ENCODE data around the gene UNC93B1.
"Not testable (repeated sequence)": the region's sequence is repeated elsewhere in the genome, so short reads cannot be mapped to it uniquely, and the experiment has no call there.

The UNC93B1 gene

DNA sequence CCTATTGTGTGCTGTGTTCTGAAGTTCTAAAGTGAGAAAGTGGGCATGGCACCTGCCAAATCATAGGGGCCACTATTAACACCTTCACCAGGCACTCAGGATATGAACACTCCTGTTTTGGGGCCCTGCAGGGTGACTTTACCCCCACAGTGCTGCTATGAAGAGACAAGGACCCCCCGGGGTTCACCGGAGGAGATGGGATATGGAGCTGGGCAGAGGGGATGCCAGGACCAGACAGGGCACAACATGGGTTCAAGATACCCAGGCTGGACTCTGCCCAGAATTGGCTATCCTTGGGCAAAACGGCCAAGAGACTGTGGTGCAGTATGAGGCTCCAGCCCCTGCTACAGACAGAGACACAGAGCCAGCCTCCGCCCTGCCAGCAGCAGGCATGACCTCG is 9.5 kb downstream of the UNC93B1 start:
- DNase-seq (ENCODE audit: low spot score): not testable (repeated sequence)

DNA sequence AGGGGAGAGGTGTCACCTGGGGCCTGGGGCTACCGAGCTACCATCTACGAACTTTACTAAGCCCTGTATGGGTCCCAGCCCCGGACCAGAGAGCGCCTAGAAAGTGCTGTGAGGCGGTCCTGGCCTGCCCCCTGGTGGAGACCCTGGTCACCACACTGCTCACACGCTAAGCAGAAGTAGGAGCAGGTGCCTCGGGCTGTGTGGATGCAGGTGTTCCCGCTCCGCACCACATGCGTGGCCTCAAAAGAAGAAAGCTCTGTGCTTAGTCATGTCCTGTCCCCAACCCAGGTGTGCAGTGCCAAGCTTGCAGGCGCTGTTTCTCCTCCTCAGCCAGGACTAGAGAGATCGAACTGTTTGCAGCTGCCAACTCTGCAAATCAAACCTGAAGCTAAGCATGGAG is 10.1 kb downstream of the UNC93B1 start:
- DNase-seq (ENCODE audit: low spot score): peak; percentile 13

DNA sequence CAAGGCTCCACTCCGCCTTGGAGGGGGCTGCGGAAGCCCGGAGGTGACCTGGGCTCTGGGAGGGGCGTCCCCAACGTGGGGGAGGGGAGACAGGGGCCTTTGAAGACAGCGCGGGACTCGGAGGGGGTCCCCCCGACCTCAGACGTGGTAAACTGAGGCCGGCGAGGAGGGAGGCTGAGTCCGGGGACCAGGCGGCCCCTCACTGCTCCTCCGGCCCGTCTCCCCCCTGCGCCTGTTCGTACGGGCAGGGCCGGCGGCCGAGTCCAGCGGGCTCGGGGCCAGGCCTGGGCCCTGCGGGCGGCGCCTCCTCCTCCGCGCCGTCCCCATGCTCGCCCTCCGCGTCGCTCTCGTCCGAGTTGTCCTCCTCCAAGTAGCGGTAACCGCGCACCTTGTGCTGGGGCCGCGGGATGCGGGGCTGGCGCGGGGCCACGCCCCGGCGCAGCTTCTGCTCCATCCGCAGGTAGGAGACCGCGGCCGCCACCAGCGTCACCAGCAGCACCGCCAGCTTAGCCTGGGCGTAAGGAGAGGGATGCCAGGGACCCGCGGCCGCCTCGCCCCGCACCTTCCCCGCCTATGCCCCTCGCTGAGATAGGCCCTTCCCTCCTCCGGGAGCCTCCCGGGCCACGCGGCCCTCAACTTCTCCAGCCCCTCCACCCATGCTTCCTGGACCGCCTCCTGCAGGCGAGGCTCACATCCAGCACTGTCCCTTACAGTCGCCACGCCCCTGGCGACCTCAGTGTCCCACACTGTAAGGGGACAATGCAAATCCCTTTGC is 12.4 kb downstream of the UNC93B1 start:
- not testable (repeated sequence) for DNase-seq (ENCODE audit: low spot score)

DNA sequence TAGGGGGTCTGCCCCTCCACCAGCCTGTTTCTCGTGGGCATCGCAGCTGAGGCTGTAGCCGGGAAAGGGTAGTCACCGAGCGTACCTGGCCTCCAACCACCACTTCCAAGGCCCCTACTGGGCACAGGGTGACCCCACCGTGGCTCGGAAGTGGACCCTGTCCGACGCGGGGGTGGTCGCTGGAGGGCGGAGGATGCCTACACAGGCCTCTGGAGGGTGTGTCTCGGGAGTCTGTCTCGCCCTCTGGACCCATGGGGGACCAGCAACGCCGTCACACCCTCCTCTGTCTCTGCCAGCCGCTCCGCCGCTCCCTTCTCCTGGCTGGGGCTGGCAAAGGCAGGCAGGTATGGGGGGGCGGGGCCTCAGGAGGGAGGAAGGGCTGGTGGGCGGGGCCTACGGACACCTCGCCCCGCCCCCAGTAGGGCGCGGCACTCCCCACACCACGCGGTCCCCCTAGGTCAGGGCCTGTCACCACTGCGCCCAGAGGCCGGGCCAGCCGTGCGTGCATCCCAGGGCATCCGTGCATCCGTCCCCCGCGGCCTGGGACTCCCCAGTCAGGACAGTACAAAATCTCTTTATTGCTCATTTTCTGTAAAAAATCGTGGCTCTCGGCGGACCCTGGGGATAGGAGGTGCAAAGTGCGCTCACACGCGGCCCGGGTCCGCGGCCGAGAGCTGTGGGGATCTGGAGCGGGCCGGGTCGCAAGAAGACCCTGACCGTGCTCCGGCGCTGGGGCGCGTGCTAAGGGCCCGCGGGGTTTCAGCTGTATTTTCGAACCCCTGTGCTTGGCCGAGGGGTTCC is 13.2 kb downstream of the UNC93B1 start:
- not testable (repeated sequence) for DNase-seq (ENCODE audit: low spot score)

DNA sequence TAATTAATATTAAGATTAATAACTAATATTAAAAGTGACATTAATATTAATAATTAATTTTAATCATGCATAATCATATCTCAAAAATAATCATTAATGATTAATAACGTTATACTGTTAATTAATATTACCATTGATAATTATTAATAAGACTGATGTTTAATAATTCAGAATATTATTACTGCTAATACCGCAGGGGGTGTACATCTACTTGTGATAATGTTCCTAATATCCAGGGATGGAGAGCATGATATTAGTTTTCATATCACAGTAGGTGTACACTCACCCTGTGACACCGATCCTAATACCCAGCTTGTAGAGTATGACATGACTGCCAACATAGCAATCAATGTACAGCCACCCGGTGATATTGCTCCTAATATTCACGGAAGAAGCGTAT is 18.6 kb downstream of the UNC93B1 start:
- DNase-seq (ENCODE audit: low spot score): not testable (repeated sequence)

DNA sequence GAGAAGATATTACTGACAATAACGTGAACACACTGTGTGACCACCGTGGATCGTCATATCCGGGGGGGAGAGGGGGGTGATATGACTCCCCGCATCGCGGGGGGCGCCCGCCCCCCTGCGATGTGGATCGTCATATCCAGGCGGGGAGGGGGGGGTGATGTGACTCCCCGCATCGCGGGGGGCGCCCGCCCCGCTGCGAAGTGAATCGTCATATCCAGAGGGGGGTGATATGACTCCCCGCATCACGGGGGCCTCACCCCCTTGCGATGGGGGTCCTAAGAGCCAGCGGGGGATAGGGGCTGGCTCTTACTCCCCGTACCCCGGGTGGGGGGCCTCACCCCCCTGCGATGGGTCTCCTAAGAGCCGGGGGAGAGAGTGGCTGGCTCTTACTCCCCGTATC is 19.9 kb downstream of the UNC93B1 start:
- no peak for DNase-seq (ENCODE audit: low spot score)

DNA sequence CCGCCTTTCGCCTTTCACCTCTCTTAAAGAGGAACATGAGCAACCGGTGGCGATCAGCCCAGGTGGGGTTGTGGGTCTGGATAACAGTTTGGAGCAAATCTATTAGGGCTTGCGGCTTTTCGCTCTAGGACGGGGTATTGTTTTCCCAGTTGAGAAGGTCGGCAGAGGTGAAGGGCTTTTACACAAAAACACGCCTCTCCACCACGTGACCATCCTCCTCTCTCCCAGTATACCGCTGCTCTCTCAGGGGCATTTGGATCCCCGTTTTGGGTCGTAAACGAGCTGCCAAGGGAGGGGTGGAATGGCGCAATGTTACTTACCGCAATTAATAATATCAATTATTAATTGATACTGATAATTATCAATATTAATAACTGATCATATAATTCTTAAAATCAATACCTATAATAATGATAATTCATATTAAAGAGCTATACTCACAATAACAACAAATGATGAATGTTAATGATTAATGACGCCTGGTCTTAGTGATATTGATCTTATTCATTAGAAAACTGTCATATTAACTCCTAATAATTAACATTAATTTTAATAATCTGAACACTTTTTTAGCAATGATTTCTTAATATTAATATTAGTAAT is 21.5 kb downstream of the UNC93B1 start:
- DNase-seq (ENCODE audit: low spot score): not testable (repeated sequence)

DNA sequence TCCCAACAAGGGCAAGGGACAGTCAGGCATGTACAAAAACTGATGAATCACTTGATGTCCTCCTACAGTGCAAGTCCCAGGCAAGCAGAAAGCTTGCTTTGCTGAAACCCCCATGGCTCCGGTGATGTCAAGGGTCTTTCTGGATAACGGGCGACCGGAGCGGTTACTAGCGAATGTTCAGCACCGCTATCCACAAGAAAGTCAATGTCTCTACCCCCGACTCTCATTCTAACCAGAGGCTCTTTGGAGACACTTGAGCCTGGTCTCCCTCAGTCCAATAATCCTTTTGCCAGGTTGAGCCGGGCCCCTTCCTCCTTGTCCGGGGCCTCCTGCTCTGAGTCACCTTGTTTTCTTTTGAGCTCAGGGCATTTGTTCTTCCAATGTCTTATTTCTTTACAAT is 22.7 kb downstream of the UNC93B1 start:
- not testable (repeated sequence) for DNase-seq (ENCODE audit: low spot score)

DNA sequence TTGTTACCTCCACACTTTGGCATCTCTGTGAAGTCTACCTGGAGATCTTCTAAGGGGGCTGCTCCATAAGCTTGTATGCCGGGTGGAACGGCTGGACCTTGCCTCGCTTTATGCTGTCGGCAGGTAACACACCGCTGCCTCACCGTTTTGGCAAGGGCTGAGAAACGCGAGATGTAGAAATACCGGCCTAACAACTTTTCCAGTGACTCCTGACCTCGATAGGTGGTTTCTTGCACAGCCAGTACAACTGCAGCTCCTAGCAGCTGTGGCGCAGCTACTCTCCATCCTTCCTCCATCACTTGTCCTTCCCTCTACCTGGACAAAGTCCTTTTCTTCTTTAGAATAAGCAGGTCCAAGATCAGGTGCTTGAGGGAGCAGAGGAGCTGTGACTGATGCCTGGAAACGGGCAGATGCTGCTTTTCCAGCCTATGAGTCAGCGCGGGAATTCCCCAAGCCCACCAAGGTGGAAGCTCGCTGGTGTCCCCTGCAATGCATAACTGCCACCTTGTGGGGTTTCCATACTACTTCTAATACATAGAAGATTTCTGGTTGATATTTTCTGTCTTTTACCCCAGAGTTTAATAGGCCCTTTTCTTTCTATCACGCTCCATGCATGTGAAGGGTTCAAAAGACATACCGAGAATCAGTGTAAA is 25.0 kb downstream of the UNC93B1 start:
- not testable (repeated sequence) for DNase-seq (ENCODE audit: low spot score)

DNA sequence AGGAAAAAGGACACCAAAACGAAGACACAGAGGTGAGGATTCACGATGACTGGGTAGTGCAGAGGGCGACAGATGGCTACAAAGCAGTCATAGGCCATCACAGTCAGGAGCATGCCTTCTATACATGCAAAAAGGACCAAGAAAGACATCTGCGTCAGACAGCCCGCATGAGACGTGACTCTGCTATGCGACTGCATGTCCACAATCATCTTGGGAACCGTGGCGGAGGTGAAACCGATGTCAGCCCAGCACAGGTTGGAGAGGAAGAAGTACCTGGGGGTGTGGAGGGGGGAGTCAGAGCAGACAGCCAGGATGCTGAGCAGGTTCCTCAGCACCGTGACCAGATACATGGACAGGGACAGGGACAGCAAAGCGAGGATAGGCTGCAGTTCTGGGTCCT is 29.2 kb downstream of the UNC93B1 start:
- DNase-seq (ENCODE audit: low spot score): not testable (repeated sequence)

DNA sequence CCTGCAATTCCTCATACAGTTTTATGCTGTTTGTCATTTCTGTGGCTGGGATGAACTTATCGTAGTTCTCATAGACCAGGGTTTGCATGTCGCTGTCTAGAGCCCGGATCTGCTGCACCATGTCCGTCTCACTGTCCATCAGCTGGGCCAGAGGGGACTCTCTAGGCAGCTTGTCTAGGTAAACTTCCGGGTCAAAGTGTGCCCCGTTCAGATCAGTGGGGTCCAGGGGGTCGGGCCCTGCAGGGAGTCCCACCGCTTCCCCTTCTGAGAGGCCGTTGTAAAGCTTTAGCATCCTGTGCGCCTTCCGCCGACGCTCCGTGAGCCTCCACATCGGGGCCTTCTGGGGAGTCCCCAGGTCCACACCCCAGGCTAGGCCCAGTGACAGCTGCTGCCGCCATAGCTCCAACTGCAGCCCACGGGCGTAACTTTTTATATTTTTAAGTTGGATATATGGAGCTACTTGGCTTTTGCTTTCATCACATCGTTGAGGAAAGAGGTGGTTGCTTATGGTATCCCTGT is 38.0 kb downstream of the UNC93B1 start:
- not testable (repeated sequence) for DNase-seq (ENCODE audit: low spot score)

DNA sequence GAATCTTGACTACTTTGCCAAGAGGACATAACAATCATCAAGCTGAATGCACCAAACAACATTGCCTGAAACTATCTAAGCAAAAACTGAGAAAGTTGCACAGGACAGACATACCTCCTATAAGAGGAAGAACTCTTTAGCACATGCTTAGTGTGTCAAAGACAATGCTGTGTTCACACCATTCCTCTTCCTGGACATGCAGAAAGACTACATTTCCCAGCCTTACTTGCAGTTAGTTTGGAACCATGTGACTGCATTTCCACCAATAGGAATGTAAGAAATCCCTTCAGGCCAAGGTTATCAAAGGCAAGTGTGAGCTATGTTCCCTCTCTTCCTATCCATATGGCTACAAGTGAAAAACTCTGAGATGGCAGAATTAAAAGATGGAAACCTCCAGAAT is 39.2 kb downstream of the UNC93B1 start:
- DNase-seq (ENCODE audit: low spot score): not testable (repeated sequence)

DNA sequence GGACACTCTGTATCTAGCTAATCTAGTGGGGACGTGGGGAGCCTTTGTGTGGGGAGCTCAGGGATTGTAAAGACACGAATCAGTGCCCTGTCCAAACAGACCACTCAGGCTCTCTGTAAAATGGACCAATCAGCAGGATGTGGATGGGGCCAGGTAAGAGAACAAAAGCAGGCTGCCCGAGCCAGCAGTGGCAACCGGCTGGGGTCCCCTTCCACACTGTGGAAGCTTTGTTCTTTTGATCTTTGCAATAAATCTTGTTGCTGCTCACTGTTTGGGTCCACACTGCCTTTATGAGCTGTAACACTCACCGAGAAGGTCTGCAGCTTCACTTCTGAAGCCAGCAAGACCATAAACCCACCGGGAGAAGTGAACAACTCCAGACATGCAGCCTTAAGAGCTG is 40.0 kb downstream of the UNC93B1 start:
- DNase-seq (ENCODE audit: low spot score): not testable (repeated sequence)

DNA sequence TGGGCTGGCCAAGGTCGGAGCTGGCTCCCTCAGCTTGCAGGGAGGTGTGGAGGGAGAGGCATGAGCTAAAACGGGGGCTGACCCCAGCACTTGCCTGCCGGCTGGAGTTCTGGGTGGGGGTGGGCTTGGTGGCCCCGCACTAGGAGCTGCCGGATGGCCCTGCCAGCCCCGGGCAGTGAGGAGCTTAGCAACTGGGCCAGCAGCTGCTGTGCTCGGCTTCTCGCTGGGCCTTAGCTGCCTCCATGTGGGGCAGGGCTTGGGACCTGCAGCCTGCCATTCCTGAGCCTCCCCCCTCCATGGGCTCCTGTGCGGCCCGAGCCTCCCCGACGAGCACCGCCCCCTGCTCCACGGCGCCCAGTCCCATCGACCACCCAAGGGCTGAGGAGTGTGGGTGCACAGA is 40.7 kb downstream of the UNC93B1 start:
- DNase-seq (ENCODE audit: low spot score): not testable (repeated sequence)

DNA sequence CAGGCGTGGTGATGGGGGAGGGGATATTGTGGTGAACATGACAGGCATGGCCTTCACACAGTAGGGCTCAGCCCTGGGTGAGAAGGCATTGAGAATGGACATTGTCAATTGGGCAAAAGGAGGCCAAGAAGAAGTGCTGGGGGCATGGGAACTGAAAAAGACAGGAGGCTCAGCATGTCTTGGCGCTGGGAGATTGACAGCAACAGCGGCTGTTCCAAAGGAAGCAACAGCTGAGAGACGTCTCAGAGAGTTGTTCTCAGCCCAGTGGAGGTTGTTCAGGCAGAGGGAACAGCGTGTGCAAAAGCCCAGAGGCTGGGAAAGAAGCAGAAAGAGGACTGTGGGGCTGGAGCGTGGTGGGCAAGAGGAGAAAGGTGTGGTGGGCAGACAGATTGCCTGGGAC is 47.7 kb downstream of the UNC93B1 start:
- not testable (repeated sequence) for DNase-seq (ENCODE audit: low spot score)

DNA sequence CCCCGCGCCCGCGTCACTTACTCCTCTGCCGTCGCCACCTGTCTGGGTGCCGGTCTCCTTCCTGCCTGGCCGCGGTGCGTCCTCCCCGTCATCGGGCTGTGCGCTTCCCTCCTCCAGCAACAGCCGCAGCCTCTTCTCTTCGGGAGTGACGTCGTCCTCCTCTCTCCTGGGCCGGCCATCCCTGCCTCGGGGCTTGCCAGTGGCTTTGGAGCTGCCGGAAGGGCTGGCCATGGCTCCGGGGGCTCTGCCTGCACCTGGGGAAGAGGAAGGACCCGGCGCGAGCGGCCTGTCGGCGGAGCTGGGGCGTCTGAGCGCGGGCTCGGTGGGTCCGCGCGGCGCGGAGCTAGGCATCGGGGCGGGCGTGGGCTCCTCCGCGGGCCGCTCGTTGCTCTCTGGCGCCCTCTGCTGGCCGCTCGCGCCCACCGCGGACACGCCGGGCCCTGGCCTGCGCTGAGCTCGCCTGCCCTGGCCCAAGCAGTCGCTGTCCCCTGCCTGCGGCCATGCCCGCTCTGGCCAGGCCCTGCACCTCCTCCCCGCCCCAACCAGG is 48.4 kb downstream of the UNC93B1 start:
- peak; percentile 59 for DNase-seq (ENCODE audit: low spot score)

DNA sequence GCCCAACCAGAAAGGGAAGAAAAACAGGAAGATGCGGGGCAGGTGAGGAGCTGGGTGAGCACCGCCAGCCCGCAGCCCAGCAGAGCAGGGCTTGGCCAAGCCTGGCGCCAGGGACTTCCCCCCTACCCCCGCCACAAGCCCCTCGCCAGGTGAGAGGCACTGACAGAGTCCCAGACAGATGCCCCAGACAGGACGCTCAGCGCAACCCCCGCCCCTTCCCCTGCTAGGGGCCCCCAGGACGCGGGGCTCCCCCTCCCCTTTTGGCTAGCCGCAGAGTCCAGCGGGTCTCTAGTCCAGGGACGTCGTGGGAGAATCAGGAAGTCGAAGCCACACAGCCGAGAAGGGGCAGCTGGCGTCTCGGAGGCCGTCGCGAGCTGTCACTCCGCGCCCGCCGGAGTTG is 48.9 kb downstream of the UNC93B1 start:
- not testable (repeated sequence) for DNase-seq (ENCODE audit: low spot score)

DNA sequence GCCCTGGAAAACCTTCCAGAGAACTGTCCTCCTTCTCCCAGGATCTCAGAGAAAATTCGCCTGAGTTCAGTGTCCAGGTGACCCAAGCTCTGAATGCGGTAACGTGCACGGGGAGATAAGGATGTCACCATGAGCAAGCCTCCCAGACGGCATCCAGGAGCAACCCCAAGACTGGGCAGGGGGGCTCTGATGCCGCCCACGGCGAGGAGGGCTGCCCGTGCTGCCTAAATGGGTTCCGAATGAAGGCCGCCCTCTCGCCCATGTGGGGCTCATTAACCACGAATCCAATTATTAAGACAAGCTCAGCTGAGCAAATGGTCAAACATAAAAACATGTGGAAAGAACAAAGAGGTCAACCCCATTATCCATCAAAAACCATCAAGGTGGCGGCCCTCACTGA is 49.6 kb downstream of the UNC93B1 start:
- not testable (repeated sequence) for DNase-seq (ENCODE audit: low spot score)

DNA sequence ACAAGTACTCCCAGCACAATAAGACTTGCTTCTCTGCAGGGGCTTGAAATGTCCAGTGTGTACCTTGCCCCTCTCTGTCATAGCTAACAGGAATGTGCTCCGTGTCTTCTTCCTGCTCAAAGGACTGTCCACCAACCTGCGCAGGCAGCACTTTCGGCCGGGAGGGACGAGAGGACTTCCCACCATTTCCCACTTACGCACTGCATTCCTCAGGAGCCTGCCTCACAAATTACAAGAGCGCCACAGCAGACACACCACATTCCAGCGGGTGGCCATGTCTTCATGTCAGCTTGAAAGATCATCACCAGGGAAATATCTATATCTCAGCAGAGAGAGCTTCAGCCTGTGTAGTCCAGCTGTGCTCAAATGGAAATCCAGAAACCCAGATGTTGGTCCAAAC is 53.2 kb downstream of the UNC93B1 start:
- DNase-seq (ENCODE audit: low spot score): not testable (repeated sequence)

DNA sequence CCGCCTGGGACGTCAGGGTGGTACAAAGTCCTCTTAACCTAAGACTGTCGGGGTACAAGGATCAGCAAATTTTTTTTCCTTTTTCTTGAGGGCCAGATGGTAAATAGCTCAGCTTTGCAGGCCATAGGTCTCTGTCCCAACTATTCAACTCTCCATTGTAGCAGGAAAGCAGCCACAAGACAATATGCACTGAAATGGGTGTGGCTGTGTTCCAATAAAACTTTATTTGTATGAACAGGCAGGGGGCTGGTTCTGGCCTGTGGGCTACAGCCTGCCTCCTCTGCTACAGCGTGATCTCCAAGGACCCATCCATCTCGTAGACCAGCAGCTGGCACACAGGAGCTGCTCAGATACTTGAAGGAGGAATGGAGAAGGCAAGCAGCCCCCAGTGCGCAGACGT is 56.1 kb downstream of the UNC93B1 start:
- not testable (repeated sequence) for DNase-seq (ENCODE audit: low spot score)

DNA sequence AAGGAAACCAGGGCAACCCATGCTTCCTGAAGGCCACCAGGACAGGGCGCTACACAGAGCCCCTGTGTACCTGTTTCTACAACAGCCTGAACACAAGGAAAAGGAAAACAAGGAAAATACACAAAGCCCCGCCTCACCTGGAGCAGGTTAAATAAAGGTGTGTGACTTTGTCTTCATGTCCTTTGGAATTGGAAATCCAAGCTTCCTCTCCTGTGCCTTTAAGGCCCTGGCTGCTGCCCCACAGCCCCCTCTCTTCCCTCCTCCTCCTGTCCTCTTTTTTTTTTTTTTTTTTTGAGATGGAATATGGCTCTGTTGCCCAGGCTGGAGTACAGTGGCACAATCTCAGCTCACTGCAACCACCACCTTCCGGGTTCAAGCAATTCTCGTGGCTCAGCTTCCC is 57.5 kb downstream of the UNC93B1 start:
- not testable (repeated sequence) for DNase-seq (ENCODE audit: low spot score)

Data from SK-N-DZ (cell line).